Aorta (tissue), 5 donors: Measurements from ENCODE around the gene PLEKHA5. TPM values are rescaled to one million over a fixed set of nuclear protein-coding genes. Genes with fewer than 3 reads are reported as not detected.

Experiments used
- ATAC-seq: fragments of 200-7000 bp; cut with Tn5 transposase; one replicate; pipeline ENCODE4 v1.9.1; 2022; ENCODE audit warnings: moderate library complexity; ENCODE audit not compliant: low FRiP score
- DNase-seq, 2 donors: peaks; one replicate each; pipeline ENCODE4 v3.0.0-alpha.2; 2020
- H3K27ac ChIP-seq, 2 donors: one replicate each; pipeline ENCODE4 v1.5.1; 2013; ENCODE audit warnings: low read length in 2 of 2, mild to moderate bottlenecking in 2 of 2, moderate library complexity in 2 of 2, control low read depth in 1 of 2, inconsistent platforms in 1 of 2, low read depth in 1 of 2
- H3K27me3 ChIP-seq, 2 donors: one replicate each; pipeline ENCODE4 v1.6.1; 2013; ENCODE audit warnings: control low read depth in 1 of 2, low read length in 1 of 2, mild to moderate bottlenecking in 1 of 2, moderate library complexity in 1 of 2; ENCODE audit not compliant: insufficient read depth in 2 of 2, control insufficient read depth in 1 of 2
- H3K36me3 ChIP-seq, 2 donors: one replicate each; pipeline ENCODE4 v1.6.1; 2013; ENCODE audit warnings: control low read depth in 1 of 2, low read length in 1 of 2, mild to moderate bottlenecking in 1 of 2; ENCODE audit not compliant: insufficient read depth in 2 of 2, control insufficient read depth in 1 of 2
- H3K4me1 ChIP-seq, 2 donors: one replicate each; pipeline ENCODE4 v1.6.1; 2013; ENCODE audit warnings: low read length in 2 of 2, control low read depth in 1 of 2, mild to moderate bottlenecking in 1 of 2, moderate library complexity in 1 of 2; ENCODE audit not compliant: insufficient read depth in 2 of 2, control insufficient read depth in 1 of 2
- H3K4me3 ChIP-seq, 2 donors: one replicate each; pipeline ENCODE4 v1.5.1; 2013; ENCODE audit warnings: low read length in 2 of 2, control low read depth in 1 of 2, mild to moderate bottlenecking in 1 of 2
- H3K9me3 ChIP-seq: one replicate; pipeline ENCODE4 v1.6.1; 2013; ENCODE audit warnings: mild to moderate bottlenecking, low read length; ENCODE audit not compliant: control insufficient read depth
- WGBS, 2 donors: extraction: QIAGEN DNeasy Blood & Tissue Kit; methylation state at CpG; one replicate each; pipeline ENCODE4 v1.1.7; 2013; 5-methylcytosine and 5-hydroxymethylcytosine counted together
- intact Hi-C, 2 donors: fragments of 100-400 bp; cut with DNase I; formaldehyde crosslinking; loops; one replicate each; pipeline versions ENCODE4 v1.14.2 to v1.15.0; 2022
- polyA plus RNA-seq, 2 donors: library from polyadenylated mRNA; stranded (reverse); fragments of 200-250 nt; gene quantifications; one replicate each; pipeline ENCODE4 v1.2.3, GENCODE V29; 2013
- total RNA-seq, 2 donors: library from RNA; stranded (reverse); fragmentation: NEBNext Ultra II Directional; extraction: Animal tissue kit (Norgen Biotek cat#: 25700); gene quantifications; one replicate each; pipeline ENCODE4 v1.2.1, GENCODE V29; 2021
- donor health status: healthy with polysubstance abuse.
- donor health status: Bipolar disorder and iron deficiency.
- donor health status: DM: no; HTN: no; CAD: no.
- donor health status: DM: no; HTN: no; CAD: no.
- donor health status: DM: yes; HTN: yes; CAD: no.

The PLEKHA5 gene
- total and polyA plus RNA-seq, 4 donors = 11.0 to 56.0 (median 18.7) TPM

DNA sequence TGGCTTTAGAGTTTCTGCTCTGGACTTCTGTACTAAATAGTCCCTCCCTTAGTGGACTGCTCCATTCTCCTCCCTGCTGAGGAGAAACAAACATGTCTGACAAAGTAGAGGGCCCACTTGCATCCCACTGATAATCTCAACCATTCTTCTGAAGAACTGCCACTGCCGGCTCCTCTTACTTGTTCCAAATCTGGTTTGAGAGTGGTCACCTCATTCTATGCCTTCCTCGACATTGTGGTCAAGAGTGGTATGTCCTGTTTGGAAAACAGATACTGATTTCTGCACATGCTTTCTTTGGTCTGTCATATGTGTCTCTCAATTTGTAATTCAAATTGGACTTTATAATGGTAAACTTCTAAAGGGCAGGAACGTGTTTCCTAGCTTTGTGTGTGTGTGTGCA is 36.3 kb upstream of the PLEKHA5 start:
- no peak overlapping the region for H3K27ac ChIP-seq
- H3K4me1 ChIP-seq = no peaks in the 10 kb centered on the region
- H3K27me3 ChIP-seq = no peaks in the 10 kb centered on the region
- WGBS, 2 donors = 83 to 88% methylated on average over 3 of the region's 3 CpGs
- H3K36me3 ChIP-seq = no peaks in the 10 kb centered on the region
- intact Hi-C loops = no loop called here
- H3K9me3 ChIP-seq = no peaks in the 10 kb centered on the region
- ATAC-seq (no peak), DNase-seq (no peak)
- H3K4me3 ChIP-seq = no peak overlapping the region

DNA sequence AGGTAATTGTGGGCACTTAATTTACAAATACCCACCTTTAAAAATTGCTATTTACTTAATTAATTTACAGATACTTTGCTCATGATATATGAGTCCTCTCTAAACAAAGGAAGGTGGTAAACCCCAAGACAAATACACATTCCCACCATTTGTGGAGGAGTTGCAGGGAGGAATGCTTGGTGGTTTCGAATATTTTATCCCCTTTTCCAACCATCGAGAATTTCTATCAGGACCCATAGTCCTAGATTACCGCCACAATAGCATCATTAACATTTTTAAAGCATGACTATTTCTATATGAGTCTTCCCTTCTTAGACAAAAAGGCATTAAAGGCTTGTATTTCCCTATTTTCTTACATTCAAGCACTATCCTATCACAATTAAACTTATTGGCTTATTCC is 34.2 kb upstream of the PLEKHA5 start:
- no peak overlapping the region for H3K27ac ChIP-seq
- intact Hi-C loops = no loop called here
- ATAC-seq = no peak
- H3K4me1 ChIP-seq = no peaks in the 10 kb centered on the region
- H3K4me3 ChIP-seq = no peak overlapping the region
- H3K36me3 ChIP-seq = no peaks in the 10 kb centered on the region
- DNase-seq = no peak
- H3K27me3 ChIP-seq = no peaks in the 10 kb centered on the region
- WGBS, 2 donors = 93 to 94% methylated on average over 3 of the region's 3 CpGs
- H3K9me3 ChIP-seq = no peaks in the 10 kb centered on the region

DNA sequence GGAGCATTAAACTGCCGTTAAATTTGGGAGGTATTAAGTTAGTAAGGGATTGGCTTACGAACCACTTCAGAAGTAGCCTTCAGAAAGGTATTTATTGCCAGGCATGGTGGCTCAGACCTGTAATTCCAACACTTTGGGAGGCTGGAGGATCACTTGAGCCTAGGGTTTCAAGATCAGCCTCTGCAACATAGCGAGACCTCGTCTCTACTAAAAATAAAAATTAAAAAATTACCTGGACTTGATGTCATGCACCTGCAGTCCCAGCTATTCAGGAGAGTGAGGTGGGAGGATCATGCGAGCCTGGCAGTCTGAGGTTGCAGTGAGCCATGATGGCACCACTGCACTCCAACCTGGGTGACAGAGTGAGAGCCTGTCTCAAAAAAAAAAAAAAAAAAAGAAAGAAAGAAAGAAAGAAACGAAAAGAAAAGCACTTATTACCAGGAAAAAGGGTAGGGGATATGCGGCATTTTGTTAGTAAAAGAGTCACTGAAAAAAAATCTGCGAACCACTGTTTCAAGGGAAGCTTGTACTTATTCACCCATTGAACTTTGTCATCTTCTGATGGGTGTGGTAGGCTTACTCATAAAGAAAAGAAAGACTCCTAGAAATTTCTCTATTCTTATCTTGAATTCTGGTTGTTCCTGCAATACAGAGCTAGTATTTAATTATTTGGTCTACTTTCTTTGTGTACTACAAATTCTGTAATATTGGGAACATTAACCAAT is 33.6 kb upstream of the PLEKHA5 start:
- Histone ChIP-seq H3K36me3 (no peaks in the 10 kb centered on the region), H3K4me1 (no peaks in the 10 kb centered on the region), H3K27ac (no peak overlapping the region), H3K9me3 (no peaks in the 10 kb centered on the region), H3K27me3 (no peaks in the 10 kb centered on the region), H3K4me3 (no peak overlapping the region)
- intact Hi-C loops = no loop called here
- DNase-seq = no peak
- 89 to 93% methylated on average over 8 of the region's 8 CpGs for WGBS, 2 donors
- ATAC-seq = no peak

DNA sequence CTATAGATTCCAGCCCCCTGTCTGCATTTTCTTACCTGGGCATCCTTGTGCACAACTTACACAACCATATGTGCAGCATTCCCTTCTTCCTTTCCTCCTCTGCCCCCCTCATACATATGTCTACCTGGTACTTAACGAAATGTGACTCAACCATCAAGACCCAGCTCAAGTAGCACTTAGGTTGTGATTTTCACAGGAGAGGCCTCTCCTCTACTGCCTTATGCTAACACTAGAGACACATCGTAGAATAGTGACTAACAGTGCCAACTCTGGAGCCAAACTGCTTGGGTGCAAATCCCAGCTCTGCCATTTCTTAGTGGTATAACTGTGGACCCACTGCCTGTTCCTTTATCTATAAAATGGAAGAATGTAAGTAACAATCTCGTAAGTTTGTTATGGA is 24.1 kb upstream of the PLEKHA5 start:
- intact Hi-C loops = no loop called here
- H3K36me3 ChIP-seq = no peaks in the 10 kb centered on the region
- no peaks in the 10 kb centered on the region for H3K27me3 ChIP-seq
- no peak overlapping the region for H3K27ac ChIP-seq
- no peak overlapping the region for H3K4me3 ChIP-seq
- DNase-seq (no peak), ATAC-seq (no peak)
- WGBS, 2 donors = 80 to 89% methylated on average over 3 of the region's 3 CpGs
- H3K4me1 ChIP-seq = no peaks in the 10 kb centered on the region
- H3K9me3 ChIP-seq = no peaks in the 10 kb centered on the region

DNA sequence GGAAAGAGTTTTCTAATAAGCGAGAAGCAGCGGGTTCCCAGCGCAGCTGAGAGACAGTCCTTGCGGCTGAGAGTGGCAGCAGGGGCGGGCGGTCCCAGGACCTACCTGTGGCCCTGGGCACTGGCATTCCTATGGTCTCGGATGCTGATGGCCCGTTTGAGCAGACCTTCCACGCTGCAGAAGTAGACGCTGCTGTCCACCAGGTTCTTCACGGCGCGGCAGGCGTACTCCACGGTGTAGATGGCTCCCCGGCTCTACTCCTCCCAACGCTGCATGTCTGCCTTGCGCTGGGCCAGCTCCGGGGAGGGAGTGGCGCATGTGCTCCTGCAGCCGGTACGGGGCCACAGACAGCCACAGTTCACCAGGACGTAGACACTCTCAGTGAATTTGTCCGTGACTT is 21.8 kb upstream of the PLEKHA5 start:
- H3K9me3 ChIP-seq = no peaks in the 10 kb centered on the region
- no peaks in the 10 kb centered on the region for H3K36me3 ChIP-seq
- H3K27ac ChIP-seq = no peak overlapping the region
- H3K4me3 ChIP-seq = no peak overlapping the region
- intact Hi-C loops = no loop called here
- DNase-seq = no peak
- no peaks in the 10 kb centered on the region for H3K27me3 ChIP-seq
- H3K4me1 ChIP-seq = no peaks in the 10 kb centered on the region
- no peak for ATAC-seq
- 96 to 97% methylated on average over 24 of the region's 24 CpGs for WGBS, 2 donors

DNA sequence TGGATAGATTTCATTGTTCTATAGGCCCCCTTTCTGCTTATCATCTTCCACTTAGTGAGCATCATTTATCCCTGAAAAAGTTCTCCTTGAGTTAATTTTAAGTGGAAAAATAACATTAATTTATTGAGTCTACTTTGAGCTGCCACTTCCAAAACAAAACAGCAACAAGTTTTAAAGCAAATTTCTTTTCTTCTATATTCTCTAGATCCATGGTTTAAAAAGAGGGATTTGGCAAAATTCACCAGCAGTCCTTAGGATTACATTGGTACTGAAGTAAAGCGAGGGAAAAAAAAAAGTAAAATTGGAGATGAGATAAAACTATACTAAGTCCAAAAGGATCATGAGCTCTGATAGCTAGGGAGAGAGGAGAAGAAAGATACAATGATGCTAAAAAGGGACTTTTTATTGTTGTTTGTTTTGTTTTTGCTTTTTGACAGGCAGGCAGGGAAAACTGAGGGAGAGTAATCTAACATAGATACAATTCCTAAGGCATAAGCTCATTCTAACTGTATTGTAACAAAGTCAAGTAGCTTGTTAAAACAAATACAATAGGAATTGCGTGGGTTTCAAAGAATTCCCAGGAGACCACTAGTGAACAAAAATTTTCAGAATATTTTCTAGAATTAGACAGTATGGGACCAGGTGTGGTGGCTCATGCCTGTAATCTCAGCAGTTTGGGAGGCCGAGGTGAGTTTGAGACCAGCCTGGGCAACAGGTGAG is 19.2 kb upstream of the PLEKHA5 start:
- Histone ChIP-seq H3K27me3 (no peaks in the 10 kb centered on the region), H3K36me3 (no peaks in the 10 kb centered on the region), H3K27ac (no peak overlapping the region), H3K4me3 (no peak overlapping the region), H3K4me1 (no peaks in the 10 kb centered on the region), H3K9me3 (no peaks in the 10 kb centered on the region)
- ATAC-seq (no peak), DNase-seq (no peak)
- intact Hi-C loops = no loop called here
- WGBS, 2 donors = 63 to 69% methylated on average over 3 of the region's 3 CpGs

DNA sequence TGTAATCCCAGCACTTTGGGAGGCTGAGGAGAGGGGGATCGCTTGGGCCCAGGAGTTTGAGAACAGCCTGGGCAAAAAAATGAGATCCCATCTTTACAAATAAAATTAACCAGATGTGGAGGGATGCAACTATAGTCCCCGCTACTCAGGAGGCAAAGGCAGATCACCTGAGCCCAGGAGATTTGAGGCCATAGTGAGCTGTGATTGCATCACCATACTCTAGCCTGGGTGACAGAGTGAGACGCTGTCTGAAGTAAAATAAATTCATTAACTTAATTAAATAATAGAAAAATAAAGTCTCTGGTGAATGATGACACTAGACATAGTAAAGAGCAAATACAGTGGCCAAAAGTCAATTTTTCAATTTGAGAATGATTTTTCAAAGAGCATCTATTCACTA is 16.1 kb upstream of the PLEKHA5 start:
- 96 to 99% methylated on average over 3 of the region's 3 CpGs for WGBS, 2 donors
- H3K9me3 ChIP-seq = no peaks in the 10 kb centered on the region
- H3K36me3 ChIP-seq = no peaks in the 10 kb centered on the region
- intact Hi-C loops = no loop called here
- no peaks in the 10 kb centered on the region for H3K27me3 ChIP-seq
- DNase-seq (no peak), ATAC-seq (no peak)
- H3K4me3 ChIP-seq = no peak overlapping the region
- H3K27ac ChIP-seq = no peak overlapping the region
- peaks cover 0 to 1% of the 10 kb centered on the region in 2 donors for H3K4me1 ChIP-seq

DNA sequence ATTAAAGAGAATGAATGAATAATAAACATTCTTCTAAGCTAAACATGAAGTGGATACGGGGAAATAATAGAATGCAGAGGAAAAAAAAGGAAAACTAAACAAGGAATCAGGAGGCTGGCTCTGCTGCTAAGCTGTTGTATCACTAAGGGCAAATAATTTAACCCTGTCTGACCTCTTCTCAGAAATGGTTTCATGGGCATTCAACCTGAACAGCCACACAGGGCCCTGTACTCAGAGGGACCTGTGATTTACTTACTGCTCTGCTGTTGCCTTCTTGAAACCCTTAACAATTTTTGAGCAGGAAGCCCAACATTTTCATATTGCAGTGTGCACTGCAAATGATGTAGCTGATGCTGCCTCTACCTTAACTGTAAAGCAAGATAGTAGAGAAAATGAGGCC is 14.2 kb upstream of the PLEKHA5 start:
- ATAC-seq = no peak
- no peak overlapping the region for H3K27ac ChIP-seq
- WGBS, 2 donors = 63 to 81% methylated on average over 1 of the region's 1 CpG
- H3K36me3 ChIP-seq = no peaks in the 10 kb centered on the region
- no peaks in the 10 kb centered on the region for H3K9me3 ChIP-seq
- peaks cover 0 to 1% of the 10 kb centered on the region in 2 donors for H3K4me1 ChIP-seq
- intact Hi-C loops = no loop called here
- no peaks in the 10 kb centered on the region for H3K27me3 ChIP-seq
- no peak overlapping the region for H3K4me3 ChIP-seq
- no peak for DNase-seq

DNA sequence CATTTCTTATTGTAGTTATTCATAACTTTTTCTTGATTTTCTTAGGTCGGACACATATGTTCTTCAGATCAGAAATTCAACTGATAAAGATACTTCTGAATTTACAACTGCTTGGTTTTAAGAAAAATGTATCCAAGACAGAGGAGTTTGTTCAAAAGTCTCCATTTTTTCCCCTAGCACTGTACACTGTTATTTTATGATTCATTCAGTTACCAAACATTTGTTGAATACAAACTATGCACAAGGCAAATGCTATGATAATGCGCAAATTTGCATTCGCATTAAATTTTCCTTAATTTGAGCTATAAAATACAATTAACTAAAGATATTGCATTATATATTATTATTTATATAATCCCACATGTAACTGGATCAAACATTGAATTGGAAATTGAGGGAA is 10.1 kb upstream of the PLEKHA5 start:
- intact Hi-C loops = no loop called here
- Histone ChIP-seq H3K4me3 (no peak overlapping the region), H3K27me3 (no peaks in the 10 kb centered on the region), H3K9me3 (no peaks in the 10 kb centered on the region), H3K4me1 (peaks cover 0 to 1% of the 10 kb centered on the region in 2 donors), H3K36me3 (no peaks in the 10 kb centered on the region), H3K27ac (no peak overlapping the region)
- 93 to 95% methylated on average over 3 of the region's 3 CpGs for WGBS, 2 donors
- DNase-seq (no peak), ATAC-seq (no peak)
